ENCODE data around the gene RNU1-2. TPM values are rescaled to one million over a fixed set of nuclear protein-coding genes. Genes with fewer than 3 reads are reported as not detected.
A peak's percentile ranks its signal among the peaks of the same experiment; 100 is the strongest.

Gene RNU1-2
- total and polyA plus RNA-seq, 2 experiments from 2014 or later, result under 0.01 TPM; not detected in 1

- TF ChIP-seq EZH2phosphoT487 (IDR thresholded peaks at IDR 0.05; ENCODE audit: low read depth, severe bottlenecking, unreplicated experiment) (no peak), CTCF (IDR thresholded peaks at IDR 0.05; ENCODE audit: poor library complexity) (no peak), EZH2 (IDR thresholded peaks at IDR 0.05; ENCODE audit: borderline replicate concordance) (no peak)
- Histone ChIP-seq H3K79me2 (no peaks in the 10 kb centered on the region), H4K20me1 (ENCODE audit: insufficient read depth, poor library complexity, severe bottlenecking) (no peaks in the 10 kb centered on the region), H3K4me2 (no peak overlapping the region), H3K27ac (no peak overlapping the region), H3K9me2 (replicated peaks; ENCODE audit: insufficient read depth) (no peaks in the 10 kb centered on the region), H3K9me3 (ENCODE audit: low read depth) (no peaks in the 10 kb centered on the region), H3K36me3 (replicated peaks; ENCODE audit: insufficient read depth, low read depth) (no peaks in the 10 kb centered on the region), H2AFZ (no peak overlapping the region), H3K4me1 (ENCODE audit: insufficient read depth) (peaks cover 4% of the 10 kb centered on the region), H3K27me3 (no peaks in the 10 kb centered on the region), H3K4me3 (no peak overlapping the region)
- no peak for DNase-seq (ENCODE audit: low spot score)
- 91% methylated on average over 13 of the region's 13 CpGs for whole genome bisulfite sequencing (ENCODE audit: low lambda C conversion rate, missing lambda C conversion rate)
These were observed 29.2 kb downstream of the RNU1-2 start for GRCh38 chr1:16924919-16925477.

- H3K9me3 ChIP-seq (ENCODE audit: low read depth), result no peaks in the 10 kb centered on the region
- 91% methylated on average over 13 of the region's 13 CpGs for WGBS (ENCODE audit: low lambda C conversion rate, missing lambda C conversion rate)
- H3K27me3 ChIP-seq, result no peaks in the 10 kb centered on the region
- no peaks in the 10 kb centered on the region for H3K9me2 ChIP-seq (replicated peaks; ENCODE audit: insufficient read depth)
- no peak overlapping the region for H2AFZ ChIP-seq
- no peak overlapping the region for H3K4me2 ChIP-seq
- TF ChIP-seq CTCF (IDR thresholded peaks at IDR 0.05; ENCODE audit: poor library complexity) (no peak), EZH2 (IDR thresholded peaks at IDR 0.05; ENCODE audit: borderline replicate concordance) (no peak), EZH2phosphoT487 (IDR thresholded peaks at IDR 0.05; ENCODE audit: low read depth, severe bottlenecking, unreplicated experiment) (no peak)
- no peaks in the 10 kb centered on the region for H4K20me1 ChIP-seq (ENCODE audit: insufficient read depth, poor library complexity, severe bottlenecking)
- H3K79me2 ChIP-seq, result no peaks in the 10 kb centered on the region
- no peak overlapping the region for H3K4me3 ChIP-seq
- H3K4me1 ChIP-seq (ENCODE audit: insufficient read depth), result peaks cover 4% of the 10 kb centered on the region
- no peak for DNase-seq (ENCODE audit: low spot score)
- no peaks in the 10 kb centered on the region for H3K36me3 ChIP-seq (replicated peaks; ENCODE audit: insufficient read depth, low read depth)
- no peak overlapping the region for H3K27ac ChIP-seq
These were observed 30.1 kb downstream of the RNU1-2 start for GRCh38 chr1:16925635-16926490.

- 45% methylated on average over 10 of the region's 10 CpGs for WGBS (ENCODE audit: low lambda C conversion rate, missing lambda C conversion rate)
- H3K79me2 ChIP-seq, result no peaks in the 10 kb centered on the region
- TF ChIP-seq CTCF (IDR thresholded peaks at IDR 0.05; ENCODE audit: poor library complexity) (no peak), EZH2 (IDR thresholded peaks at IDR 0.05; ENCODE audit: borderline replicate concordance) (no peak), EZH2phosphoT487 (IDR thresholded peaks at IDR 0.05; ENCODE audit: low read depth, severe bottlenecking, unreplicated experiment) (no peak)
These were observed 30.8 kb downstream of the RNU1-2 start for GRCh38 chr1:16926491-16927073.

More at GRCh38 chr1:16926491-16927073, 30.8 kb downstream of the RNU1-2 start:
- H3K4me1 ChIP-seq (ENCODE audit: insufficient read depth), result peaks cover 4% of the 10 kb centered on the region
- no peaks in the 10 kb centered on the region for H3K36me3 ChIP-seq (replicated peaks; ENCODE audit: insufficient read depth, low read depth)
- no peaks in the 10 kb centered on the region for H3K9me2 ChIP-seq (replicated peaks; ENCODE audit: insufficient read depth)
- H2AFZ ChIP-seq, result no peak overlapping the region
- H3K27me3 ChIP-seq, result no peaks in the 10 kb centered on the region
- no peak overlapping the region for H3K4me3 ChIP-seq
- H3K27ac ChIP-seq, result no peak overlapping the region
- H4K20me1 ChIP-seq (ENCODE audit: insufficient read depth, poor library complexity, severe bottlenecking), result no peaks in the 10 kb centered on the region
- H3K9me3 ChIP-seq (ENCODE audit: low read depth), result no peaks in the 10 kb centered on the region
- H3K4me2 ChIP-seq, result no peak overlapping the region
- DNase-seq (ENCODE audit: low spot score), result peak; percentile 26

Measured in hepatocyte (in vitro differentiated cells).